Measurements from ENCODE around the gene PIK3AP1.
"Not testable (repeated sequence)": the region's sequence is repeated elsewhere in the genome, so short reads cannot be mapped to it uniquely, and the experiment has no call there.

PIK3AP1 gene

DNA sequence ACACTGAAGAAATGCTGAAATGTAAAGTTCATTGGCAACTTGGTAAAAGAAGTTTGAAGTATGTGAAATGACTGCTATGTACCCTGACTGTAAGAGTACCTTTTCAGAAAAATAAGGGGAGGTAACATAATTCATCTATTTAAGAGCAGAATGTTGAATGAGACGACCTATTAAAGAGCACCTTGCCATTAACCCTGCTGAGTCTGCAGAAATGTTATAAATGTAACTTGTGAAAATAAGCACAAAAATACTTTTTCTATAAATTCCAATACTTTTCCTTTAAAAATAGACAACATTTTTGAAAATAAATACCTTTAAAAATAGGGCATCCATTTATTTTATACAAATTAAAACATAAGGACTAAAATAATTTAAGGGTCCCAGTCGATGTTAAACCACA, 141.2 kb downstream of the PIK3AP1 start:
- no peak overlapping the region for H3K4me2 ChIP-seq (ENCODE audit: low read length)
- peaks cover 13% of the 10 kb centered on the region for H3K4me1 ChIP-seq (ENCODE audit: control insufficient read depth, insufficient read depth, low read length)
- no peaks in the 10 kb centered on the region for H3K27me3 ChIP-seq (ENCODE audit: control insufficient read depth, insufficient read depth, low read length)
- no peak overlapping the region for H3K4me3 ChIP-seq (ENCODE audit: low read length)
- H3K9ac ChIP-seq (ENCODE audit: low read depth, low read length): no peak overlapping the region
- no peaks in the 10 kb centered on the region for H3K9me3 ChIP-seq (replicated peaks; ENCODE audit: low read length)
- peaks cover 4% of the 10 kb centered on the region for H3K36me3 ChIP-seq (ENCODE audit: insufficient read depth, low read length)

GRCh38 chr10:96578633-96579032, 141.7 kb downstream of the PIK3AP1 start:
- Histone ChIP-seq H3K36me3 (ENCODE audit: insufficient read depth, low read length) (peaks cover 4% of the 10 kb centered on the region), H3K4me3 (ENCODE audit: low read length) (no peak overlapping the region), H3K9ac (ENCODE audit: low read depth, low read length) (no peak overlapping the region), H3K27me3 (ENCODE audit: control insufficient read depth, insufficient read depth, low read length) (no peaks in the 10 kb centered on the region), H3K4me1 (ENCODE audit: control insufficient read depth, insufficient read depth, low read length) (peaks cover 11% of the 10 kb centered on the region), H3K4me2 (ENCODE audit: low read length) (no peak overlapping the region), H3K9me3 (replicated peaks; ENCODE audit: low read length) (no peaks in the 10 kb centered on the region)

GRCh38 chr10:96578022-96578421, 142.3 kb downstream of the PIK3AP1 start:
- Histone ChIP-seq H3K36me3 (ENCODE audit: insufficient read depth, low read length) (peaks cover 4% of the 10 kb centered on the region), H3K4me1 (ENCODE audit: control insufficient read depth, insufficient read depth, low read length) (peaks cover 11% of the 10 kb centered on the region), H3K4me3 (ENCODE audit: low read length) (no peak overlapping the region), H3K9me3 (replicated peaks; ENCODE audit: low read length) (no peaks in the 10 kb centered on the region), H3K9ac (ENCODE audit: low read depth, low read length) (no peak overlapping the region), H3K27me3 (ENCODE audit: control insufficient read depth, insufficient read depth, low read length) (no peaks in the 10 kb centered on the region), H3K4me2 (ENCODE audit: low read length) (no peak overlapping the region)

DNA sequence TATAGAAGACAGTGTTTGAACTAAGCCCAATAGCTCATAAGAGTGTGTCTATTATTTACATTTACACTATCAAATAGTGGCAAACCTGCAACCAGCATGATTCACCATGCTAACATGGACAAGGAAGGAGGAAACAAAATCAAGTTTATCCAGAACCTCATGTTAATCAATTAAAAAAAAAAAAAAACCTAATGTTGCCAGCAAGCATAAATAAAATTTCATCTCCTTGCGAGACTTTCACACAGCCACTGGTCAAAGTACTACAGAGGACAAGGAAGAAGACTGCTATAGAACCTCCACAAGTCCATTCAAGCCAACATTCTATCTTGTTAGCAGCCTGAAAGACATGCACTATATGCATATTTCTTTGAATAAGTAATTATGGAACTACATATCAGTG, 143.2 kb downstream of the PIK3AP1 start:
- H3K4me3 ChIP-seq (ENCODE audit: low read length): no peak overlapping the region
- no peak overlapping the region for H3K4me2 ChIP-seq (ENCODE audit: low read length)
- H3K36me3 ChIP-seq (ENCODE audit: insufficient read depth, low read length): peaks cover 4% of the 10 kb centered on the region
- no peak overlapping the region for H3K9ac ChIP-seq (ENCODE audit: low read depth, low read length)
- no peaks in the 10 kb centered on the region for H3K9me3 ChIP-seq (replicated peaks; ENCODE audit: low read length)
- H3K27me3 ChIP-seq (ENCODE audit: control insufficient read depth, insufficient read depth, low read length): no peaks in the 10 kb centered on the region
- H3K4me1 ChIP-seq (ENCODE audit: control insufficient read depth, insufficient read depth, low read length): peaks cover 11% of the 10 kb centered on the region

GRCh38 chr10:96576277-96576980, 143.9 kb downstream of the PIK3AP1 start:
- Histone ChIP-seq H3K4me1 (ENCODE audit: control insufficient read depth, insufficient read depth, low read length) (peaks cover 5% of the 10 kb centered on the region), H3K4me3 (ENCODE audit: low read length) (no peak overlapping the region), H3K9ac (ENCODE audit: low read depth, low read length) (no peak overlapping the region), H3K36me3 (ENCODE audit: insufficient read depth, low read length) (peaks cover 9% of the 10 kb centered on the region), H3K27me3 (ENCODE audit: control insufficient read depth, insufficient read depth, low read length) (no peaks in the 10 kb centered on the region), H3K9me3 (replicated peaks; ENCODE audit: low read length) (no peaks in the 10 kb centered on the region), H3K4me2 (ENCODE audit: low read length) (no peak overlapping the region)

DNA sequence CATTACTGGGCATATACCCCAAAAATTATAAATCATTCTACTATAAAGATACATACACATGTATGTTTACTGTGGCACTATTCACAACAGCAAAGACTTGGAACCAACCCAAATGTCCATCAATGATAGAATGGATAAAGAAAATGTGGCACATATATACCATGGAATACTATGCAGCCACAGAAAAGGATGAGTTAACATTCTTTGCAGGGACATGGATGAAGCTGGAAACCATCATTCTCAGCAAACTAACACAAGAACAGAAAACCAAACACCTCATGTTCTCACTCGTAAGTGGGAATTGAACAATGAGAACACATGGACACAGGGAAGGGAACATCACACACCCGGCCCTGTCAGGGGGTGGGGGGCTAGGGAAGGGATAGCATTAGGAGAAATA, 145.8 kb downstream of the PIK3AP1 start:
- H3K9me3 ChIP-seq (replicated peaks; ENCODE audit: low read length); H3K9ac ChIP-seq (ENCODE audit: low read depth, low read length); H3K36me3 ChIP-seq (ENCODE audit: insufficient read depth, low read length); H3K4me3 ChIP-seq (ENCODE audit: low read length); H3K4me2 ChIP-seq (ENCODE audit: low read length); H3K4me1 ChIP-seq (ENCODE audit: control insufficient read depth, insufficient read depth, low read length); H3K27me3 ChIP-seq (ENCODE audit: control insufficient read depth, insufficient read depth, low read length): not testable (repeated sequence)

DNA sequence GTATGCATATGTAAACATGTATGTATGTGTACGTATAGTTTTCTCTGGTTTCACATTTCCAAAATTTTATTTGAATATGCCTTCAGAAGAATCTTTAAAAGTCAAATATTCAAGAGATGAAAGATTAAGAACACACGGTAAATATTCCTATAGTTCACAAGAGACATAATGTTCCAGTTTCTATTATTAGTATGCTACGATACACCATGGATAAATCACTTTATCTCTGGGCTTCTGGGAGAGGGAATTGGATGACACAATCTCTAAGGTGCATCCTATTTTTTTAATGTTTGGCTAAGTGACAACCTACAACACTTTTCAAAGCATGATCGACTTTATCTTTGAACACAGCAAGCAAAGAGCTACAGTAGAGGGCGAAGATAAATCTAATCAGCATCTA, 147.3 kb downstream of the PIK3AP1 start:
- Histone ChIP-seq H3K4me3 (ENCODE audit: low read length) (no peak overlapping the region), H3K9ac (ENCODE audit: low read depth, low read length) (no peak overlapping the region), H3K27me3 (ENCODE audit: control insufficient read depth, insufficient read depth, low read length) (no peaks in the 10 kb centered on the region), H3K4me1 (ENCODE audit: control insufficient read depth, insufficient read depth, low read length) (no peaks in the 10 kb centered on the region), H3K9me3 (replicated peaks; ENCODE audit: low read length) (no peaks in the 10 kb centered on the region), H3K36me3 (ENCODE audit: insufficient read depth, low read length) (peaks cover 9% of the 10 kb centered on the region), H3K4me2 (ENCODE audit: low read length) (no peak overlapping the region)

GRCh38 chr10:96570983-96571964, 149.0 kb downstream of the PIK3AP1 start:
- H3K9me3 ChIP-seq (replicated peaks; ENCODE audit: low read length): no peaks in the 10 kb centered on the region
- no peak overlapping the region for H3K4me2 ChIP-seq (ENCODE audit: low read length)
- H3K4me1 ChIP-seq (ENCODE audit: control insufficient read depth, insufficient read depth, low read length): no peaks in the 10 kb centered on the region
- no peak overlapping the region for H3K9ac ChIP-seq (ENCODE audit: low read depth, low read length)
- no peaks in the 10 kb centered on the region for H3K27me3 ChIP-seq (ENCODE audit: control insufficient read depth, insufficient read depth, low read length)
- no peak overlapping the region for H3K4me3 ChIP-seq (ENCODE audit: low read length)
- peaks cover 6% of the 10 kb centered on the region for H3K36me3 ChIP-seq (ENCODE audit: insufficient read depth, low read length)

- H3K9me3 ChIP-seq (replicated peaks; ENCODE audit: low read length): no peaks in the 10 kb centered on the region
- H3K9ac ChIP-seq (ENCODE audit: low read depth, low read length): no peak overlapping the region
- H3K36me3 ChIP-seq (ENCODE audit: insufficient read depth, low read length): peaks cover 6% of the 10 kb centered on the region
- no peaks in the 10 kb centered on the region for H3K27me3 ChIP-seq (ENCODE audit: control insufficient read depth, insufficient read depth, low read length)
- H3K4me3 ChIP-seq (ENCODE audit: low read length): no peak overlapping the region
- no peak overlapping the region for H3K4me2 ChIP-seq (ENCODE audit: low read length)
- H3K4me1 ChIP-seq (ENCODE audit: control insufficient read depth, insufficient read depth, low read length): peaks cover 6% of the 10 kb centered on the region
These were observed 149.8 kb downstream of the PIK3AP1 start for GRCh38 chr10:96570511-96570910.

DNA sequence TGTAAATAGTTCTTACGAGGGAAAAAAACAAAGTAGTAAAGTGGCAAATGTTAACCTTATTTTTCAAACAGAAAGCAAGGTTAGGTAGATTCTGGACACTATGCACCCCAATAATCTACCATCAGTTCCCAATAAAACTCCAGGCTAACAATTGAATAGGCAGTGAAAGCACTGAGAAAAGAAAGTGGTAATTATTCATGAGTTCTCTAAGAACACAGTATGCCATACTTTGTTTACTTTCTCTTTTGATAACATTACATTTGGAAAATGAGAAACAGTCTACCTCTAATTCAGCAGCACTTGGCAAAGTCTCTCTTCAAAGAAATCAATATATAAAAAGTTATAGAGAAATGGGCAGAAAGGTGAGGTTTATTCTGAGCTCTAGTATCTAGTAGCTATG, 151.9 kb downstream of the PIK3AP1 start:
- Histone ChIP-seq H3K4me2 (ENCODE audit: low read length) (no peak overlapping the region), H3K9ac (ENCODE audit: low read depth, low read length) (no peak overlapping the region), H3K4me1 (ENCODE audit: control insufficient read depth, insufficient read depth, low read length) (peaks cover 6% of the 10 kb centered on the region), H3K27me3 (ENCODE audit: control insufficient read depth, insufficient read depth, low read length) (no peaks in the 10 kb centered on the region), H3K9me3 (replicated peaks; ENCODE audit: low read length) (no peaks in the 10 kb centered on the region), H3K36me3 (ENCODE audit: insufficient read depth, low read length) (peaks cover 13% of the 10 kb centered on the region), H3K4me3 (ENCODE audit: low read length) (no peak overlapping the region)

GRCh38 chr10:96565774-96566173, 154.5 kb downstream of the PIK3AP1 start:
- no peaks in the 10 kb centered on the region for H3K27me3 ChIP-seq (ENCODE audit: control insufficient read depth, insufficient read depth, low read length)
- H3K9me3 ChIP-seq (replicated peaks; ENCODE audit: low read length): no peaks in the 10 kb centered on the region
- H3K4me3 ChIP-seq (ENCODE audit: low read length): no peak overlapping the region
- H3K9ac ChIP-seq (ENCODE audit: low read depth, low read length): no peak overlapping the region
- H3K36me3 ChIP-seq (ENCODE audit: insufficient read depth, low read length): peaks cover 15% of the 10 kb centered on the region
- H3K4me1 ChIP-seq (ENCODE audit: control insufficient read depth, insufficient read depth, low read length): peaks cover 12% of the 10 kb centered on the region
- H3K4me2 ChIP-seq (ENCODE audit: low read length): no peak overlapping the region

All from skeletal muscle satellite cell (primary cell).